ENCODE results near the gene CD38.

DNA sequence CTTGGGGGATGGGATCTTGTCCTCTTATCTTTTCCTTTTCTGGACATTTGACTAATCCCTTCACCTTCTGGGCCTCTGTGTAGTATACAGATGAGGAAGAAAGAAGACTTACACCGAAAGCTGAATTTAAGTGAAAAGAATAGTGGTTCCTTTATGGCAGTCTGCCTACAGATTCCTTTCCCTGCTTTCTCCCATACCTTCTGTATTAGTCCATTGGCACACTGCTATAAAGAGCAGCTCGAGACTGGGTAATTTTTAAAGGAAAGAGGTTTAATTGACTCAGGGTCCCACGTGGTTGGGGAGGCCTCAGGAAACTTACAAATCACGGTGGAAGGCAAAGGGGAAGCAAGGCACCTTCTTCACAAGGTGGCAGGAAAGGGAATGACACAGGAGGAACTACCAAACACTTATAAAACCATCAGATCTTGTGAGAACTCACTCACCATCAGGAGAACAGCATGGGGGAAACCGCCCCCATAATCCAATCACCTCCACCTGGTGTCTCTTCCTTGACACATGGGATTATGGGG is 34.0 kb upstream of the CD38 start:
- TF ChIP-seq, protein P1, sequence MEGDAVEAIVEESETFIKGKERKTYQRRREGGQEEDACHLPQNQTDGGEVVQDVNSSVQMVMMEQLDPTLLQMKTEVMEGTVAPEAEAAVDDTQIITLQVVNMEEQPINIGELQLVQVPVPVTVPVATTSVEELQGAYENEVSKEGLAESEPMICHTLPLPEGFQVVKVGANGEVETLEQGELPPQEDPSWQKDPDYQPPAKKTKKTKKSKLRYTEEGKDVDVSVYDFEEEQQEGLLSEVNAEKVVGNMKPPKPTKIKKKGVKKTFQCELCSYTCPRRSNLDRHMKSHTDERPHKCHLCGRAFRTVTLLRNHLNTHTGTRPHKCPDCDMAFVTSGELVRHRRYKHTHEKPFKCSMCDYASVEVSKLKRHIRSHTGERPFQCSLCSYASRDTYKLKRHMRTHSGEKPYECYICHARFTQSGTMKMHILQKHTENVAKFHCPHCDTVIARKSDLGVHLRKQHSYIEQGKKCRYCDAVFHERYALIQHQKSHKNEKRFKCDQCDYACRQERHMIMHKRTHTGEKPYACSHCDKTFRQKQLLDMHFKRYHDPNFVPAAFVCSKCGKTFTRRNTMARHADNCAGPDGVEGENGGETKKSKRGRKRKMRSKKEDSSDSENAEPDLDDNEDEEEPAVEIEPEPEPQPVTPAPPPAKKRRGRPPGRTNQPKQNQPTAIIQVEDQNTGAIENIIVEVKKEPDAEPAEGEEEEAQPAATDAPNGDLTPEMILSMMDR (IDR thresholded peaks at IDR 0.05): no peak
- TF ChIP-seq ZFX (IDR thresholded peaks at IDR 0.05; ENCODE audit: borderline replicate concordance): no peak

All from 22Rv1 (cell line).